Panc1 (cell line): ENCODE results near the gene CANT1.

Source experiments
- CTCF ChIP-seq: fragments of 450-650 bp; IDR thresholded peaks from 2 replicates; pipeline ENCODE4 v1.5.1; 2017; ENCODE audit warnings: mild to moderate bottlenecking
- POLR2AphosphoS5 ChIP-seq: IDR thresholded peaks from 2 replicates; pipeline ENCODE4 v1.6.1; 2012; ENCODE audit warnings: mild to moderate bottlenecking, low read depth, low read length, moderate library complexity
- REST ChIP-seq, 2 experiments: IDR thresholded peaks; 2 replicates each; pipeline ENCODE4 v1.6.1; 2011 to 2012; ENCODE audit warnings: low read depth in 2 of 2, control low read depth in 1 of 2, low read length in 1 of 2, mild to moderate bottlenecking in 1 of 2, moderate library complexity in 1 of 2; ENCODE audit not compliant: insufficient read depth in 1 of 2
- SIN3A ChIP-seq: IDR thresholded peaks from 2 replicates; pipeline ENCODE4 v1.6.1; 2012; ENCODE audit warnings: low read depth, mild to moderate bottlenecking, low read length, moderate library complexity, borderline replicate concordance; ENCODE audit not compliant: insufficient read depth

- TF ChIP-seq CTCF (no peak), POLR2AphosphoS5 (no peak), REST (IDR thresholded peaks at IDR 0.05; ENCODE audit: insufficient read depth in 1 of 2, low read depth in 2 of 2, low read length in 1 of 2) (no peak), SIN3A (no peak)
These were observed 19.9 kb upstream of the CANT1 start for GRCh38 chr17:79029327-79030009.
